ENCODE data around the gene SUMF1.

The SUMF1 gene

DNA sequence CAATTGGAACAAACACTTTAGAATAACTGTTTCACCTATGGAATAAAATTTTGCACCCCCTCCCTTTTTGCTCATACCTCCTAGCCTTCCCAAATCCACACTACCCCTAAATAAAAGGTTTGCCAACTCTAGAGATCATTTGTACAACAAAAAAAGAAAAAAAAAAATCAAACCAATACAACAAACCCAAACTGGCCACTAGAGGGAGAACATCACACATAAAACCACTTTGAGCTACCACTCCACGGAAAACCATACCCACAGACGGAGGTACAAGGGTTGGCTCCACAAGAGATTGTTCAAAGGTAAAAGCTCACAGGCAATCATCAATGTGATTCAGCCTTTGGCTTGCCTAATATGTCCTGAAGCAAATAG lies 116.3 kb downstream of the SUMF1 start:
- peak; percentile 14 for DNase-seq (ENCODE audit: low read depth, low spot score)
- POLR2A ChIA-PET, result no interaction called here
- no peak overlapping the region for H3K4me3 ChIP-seq (ENCODE audit: low read depth, low read length)
- TF ChIP-seq, protein P1, sequence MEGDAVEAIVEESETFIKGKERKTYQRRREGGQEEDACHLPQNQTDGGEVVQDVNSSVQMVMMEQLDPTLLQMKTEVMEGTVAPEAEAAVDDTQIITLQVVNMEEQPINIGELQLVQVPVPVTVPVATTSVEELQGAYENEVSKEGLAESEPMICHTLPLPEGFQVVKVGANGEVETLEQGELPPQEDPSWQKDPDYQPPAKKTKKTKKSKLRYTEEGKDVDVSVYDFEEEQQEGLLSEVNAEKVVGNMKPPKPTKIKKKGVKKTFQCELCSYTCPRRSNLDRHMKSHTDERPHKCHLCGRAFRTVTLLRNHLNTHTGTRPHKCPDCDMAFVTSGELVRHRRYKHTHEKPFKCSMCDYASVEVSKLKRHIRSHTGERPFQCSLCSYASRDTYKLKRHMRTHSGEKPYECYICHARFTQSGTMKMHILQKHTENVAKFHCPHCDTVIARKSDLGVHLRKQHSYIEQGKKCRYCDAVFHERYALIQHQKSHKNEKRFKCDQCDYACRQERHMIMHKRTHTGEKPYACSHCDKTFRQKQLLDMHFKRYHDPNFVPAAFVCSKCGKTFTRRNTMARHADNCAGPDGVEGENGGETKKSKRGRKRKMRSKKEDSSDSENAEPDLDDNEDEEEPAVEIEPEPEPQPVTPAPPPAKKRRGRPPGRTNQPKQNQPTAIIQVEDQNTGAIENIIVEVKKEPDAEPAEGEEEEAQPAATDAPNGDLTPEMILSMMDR (IDR thresholded peaks at IDR 0.05; ENCODE audit: insufficient read depth, low read length, missing control alignments), result peak; percentile 50
- CTCF ChIA-PET, result interaction anchor here (0.6 to 6.0 kb wide), 50 partner anchors 8 to 727 kb away, joined by 3 to 241 read pairs (median 4); partner anchors contain the start of gene ITPR1

DNA sequence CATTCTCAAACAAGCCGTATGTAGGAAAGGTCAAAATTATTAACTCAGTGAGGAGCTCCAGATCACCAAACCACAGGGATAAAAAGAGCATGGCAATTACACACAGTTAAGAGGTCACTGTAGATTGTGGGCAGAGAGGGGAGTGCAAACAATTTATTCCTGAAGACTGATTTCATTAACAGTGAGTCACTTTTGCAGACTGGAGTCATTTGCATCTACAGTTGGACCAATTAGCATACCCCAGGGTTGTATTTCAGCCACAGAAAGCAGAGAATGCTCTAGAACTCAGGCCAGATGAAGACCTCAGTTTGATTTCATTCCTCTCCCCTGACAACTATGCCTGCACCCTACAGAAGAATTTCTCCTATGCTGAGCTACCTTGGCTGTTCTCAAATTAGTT lies 123.8 kb downstream of the SUMF1 start:
- peak; percentile 60 for DNase-seq (ENCODE audit: low read depth, low spot score)
- ChIA-PET CTCF (interaction anchor here (4.2 to 5.3 kb wide), 2 partner anchors 9 to 289 kb away, joined by 41 to 46 read pairs; no protein-coding TSS in a partner anchor), POLR2A (no interaction called here)
- TF ChIP-seq, protein P1 (IDR thresholded peaks at IDR 0.05; ENCODE audit: insufficient read depth, low read length, missing control alignments), result no peak
- no peak overlapping the region for H3K4me3 ChIP-seq (ENCODE audit: low read depth, low read length)

DNA sequence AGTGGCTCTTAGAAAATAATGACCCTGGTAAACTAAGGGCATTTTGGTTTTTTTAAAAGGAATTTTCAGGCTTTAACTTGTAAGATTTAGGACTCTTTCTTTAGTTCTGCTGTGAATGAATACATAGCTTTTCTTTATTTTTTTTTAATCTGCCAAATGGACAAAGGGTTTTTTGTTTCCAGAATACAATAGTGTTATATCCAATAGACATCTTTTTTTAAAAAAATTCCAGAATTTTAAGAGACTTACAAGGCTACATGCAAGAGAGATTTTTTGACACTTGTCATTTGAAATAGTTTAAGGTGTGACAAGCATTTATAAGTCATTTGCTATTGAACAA lies 125.8 kb downstream of the SUMF1 start:
- POLR2A ChIA-PET, result no interaction called here

DNA sequence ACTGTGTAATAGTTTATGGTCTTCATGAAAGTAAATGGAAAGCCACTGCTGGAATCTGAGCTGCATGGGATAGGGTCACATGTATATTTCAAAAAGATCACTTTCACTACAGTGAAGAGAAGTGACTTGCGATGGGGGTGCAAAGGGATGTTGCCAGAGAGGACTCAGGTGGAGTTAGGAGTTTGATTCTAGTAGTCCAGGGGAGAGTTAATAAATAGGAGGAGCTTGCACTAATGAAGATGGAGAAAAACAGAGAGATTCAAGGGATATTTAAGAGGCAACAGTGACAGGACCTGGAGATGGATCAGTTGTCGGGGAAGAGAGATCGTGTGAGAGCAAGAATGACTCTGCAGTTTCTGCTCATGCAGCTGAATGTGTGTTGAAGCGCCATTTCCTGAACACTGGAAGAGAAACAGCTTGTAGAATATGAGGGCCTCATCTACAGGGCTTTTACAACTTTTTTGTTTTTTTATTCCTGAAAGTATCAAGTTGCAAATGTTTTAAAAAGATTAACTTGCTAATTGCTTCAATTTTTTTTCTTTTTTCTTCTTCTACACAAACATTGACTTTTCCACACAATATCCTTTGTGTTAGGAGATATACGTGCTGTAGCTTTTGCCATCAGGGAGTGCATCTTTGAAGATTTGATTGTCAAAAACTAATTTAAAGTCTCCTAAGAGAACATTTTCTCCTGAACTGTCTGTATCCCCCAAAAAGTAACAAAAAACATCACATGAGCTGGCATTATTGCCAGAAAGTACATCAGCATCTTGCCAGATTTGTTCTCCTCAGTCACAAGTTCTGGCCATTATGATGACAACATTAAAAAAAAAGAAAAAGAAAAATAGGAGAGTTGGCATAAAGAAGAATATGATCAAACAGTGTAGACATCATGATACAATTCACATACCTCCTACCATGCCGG lies 126.4 kb downstream of the SUMF1 start:
- TF ChIP-seq, protein P1 (IDR thresholded peaks at IDR 0.05; ENCODE audit: insufficient read depth, low read length, missing control alignments), result no peak
- no peak for DNase-seq (ENCODE audit: low read depth, low spot score)
- CTCF ChIA-PET, result interaction anchor here (1.3 to 5.3 kb wide), 3 partner anchors 11 to 291 kb away, joined by 4 to 46 read pairs (median 41); no protein-coding TSS in a partner anchor
- no peak overlapping the region for H3K4me3 ChIP-seq (ENCODE audit: low read depth, low read length)
- POLR2A ChIA-PET, result no interaction called here

More for the DNA sequence above, 125.8 kb downstream of the SUMF1 start:
- no peak overlapping the region for H3K4me3 ChIP-seq (ENCODE audit: low read depth, low read length)
- CTCF ChIA-PET, result interaction anchor here (1.1 to 5.3 kb wide), 4 partner anchors 11 to 291 kb away, joined by 3 to 46 read pairs (median 22); no protein-coding TSS in a partner anchor
- TF ChIP-seq, protein P1 (IDR thresholded peaks at IDR 0.05; ENCODE audit: insufficient read depth, low read length, missing control alignments), result no peak
- no peak for DNase-seq (ENCODE audit: low read depth, low spot score)

DNA sequence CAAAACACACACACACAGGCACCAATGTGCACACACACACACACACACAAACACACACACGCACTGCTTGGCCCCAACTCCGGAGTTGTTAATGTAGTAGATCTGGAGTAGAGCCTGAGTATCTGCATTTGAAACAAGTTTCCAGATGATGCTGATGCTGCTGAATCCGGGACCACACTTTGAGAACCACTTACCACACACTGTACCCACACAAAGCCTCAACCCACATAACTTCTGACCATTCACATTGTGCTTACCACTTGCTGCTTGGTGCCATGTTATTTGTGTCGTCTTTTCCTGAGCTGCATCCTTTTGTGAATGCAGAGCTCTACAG lies 127.0 kb downstream of the SUMF1 start:
- TF ChIP-seq, protein P1 (IDR thresholded peaks at IDR 0.05; ENCODE audit: insufficient read depth, low read length, missing control alignments), result no peak
- H3K4me3 ChIP-seq (ENCODE audit: low read depth, low read length), result no peak overlapping the region
- no peak for DNase-seq (ENCODE audit: low read depth, low spot score)
- POLR2A ChIA-PET, result no interaction called here
- CTCF ChIA-PET, result interaction anchor here (1.3 to 4.2 kb wide), 2 partner anchors 12 to 26 kb away, joined by 4 to 41 read pairs; no protein-coding TSS in a partner anchor

DNA sequence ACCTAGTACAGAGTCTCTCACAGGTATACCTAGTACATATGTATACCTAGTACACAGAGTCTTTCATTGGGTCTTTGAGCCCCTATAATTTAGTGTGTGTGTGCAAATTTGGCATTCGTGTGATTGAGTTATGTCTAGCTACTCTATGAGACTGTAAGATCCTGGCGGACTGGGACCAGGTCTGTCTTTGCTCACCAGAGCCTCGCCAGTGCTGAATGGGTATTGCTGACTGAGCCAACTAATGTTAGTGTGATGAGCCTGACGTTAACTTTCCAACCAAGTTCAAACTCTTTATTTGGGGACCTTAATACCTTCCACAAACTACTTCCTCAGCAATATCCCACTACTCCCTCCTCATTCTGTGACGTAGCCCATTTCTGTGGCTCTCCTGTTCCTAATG lies 128.3 kb downstream of the SUMF1 start:
- no peak for DNase-seq (ENCODE audit: low read depth, low spot score)
- TF ChIP-seq, protein P1 (IDR thresholded peaks at IDR 0.05; ENCODE audit: insufficient read depth, low read length, missing control alignments), result no peak
- ChIA-PET CTCF (interaction anchor here (1.1 kb wide), 1 partner anchor 12 kb away, joined by 4 read pairs; no protein-coding TSS in a partner anchor), POLR2A (no interaction called here)
- no peak overlapping the region for H3K4me3 ChIP-seq (ENCODE audit: low read depth, low read length)
